ENCODE measurements around the gene NRXN3.

GRCh38 chr14:79578470-79578869 is 1408.3 kb downstream of the NRXN3 start:
- no peak for TF ChIP-seq CTCF (IDR thresholded peaks at IDR 0.05; ENCODE audit: poor library complexity, severe bottlenecking)
- TF ChIP-seq SMC3 (conservative IDR thresholded peaks at IDR 0.05; ENCODE audit: poor library complexity) = no peak
- TF ChIP-seq MXI1 (conservative IDR thresholded peaks at IDR 0.05; ENCODE audit: poor library complexity, severe bottlenecking) = no peak
- no peak for TF ChIP-seq EZH2 (IDR thresholded peaks at IDR 0.05; ENCODE audit: borderline replicate concordance, insufficient read depth, low read length, poor library complexity, severe bottlenecking)
- TF ChIP-seq POLR2AphosphoS5 (IDR thresholded peaks at IDR 0.05) = no peak
